WI38 (cell line): ENCODE results near the gene NOP56.

ENCODE experiments used
- H3K4me3 ChIP-seq: 2 replicates; pipeline ENCODE4 v1.5.1; 2011; ENCODE audit warnings: low read depth, mild to moderate bottlenecking, control low read depth, low read length
- TF ChIP-seq, protein P1 (sequence below): IDR thresholded peaks from 2 replicates; pipeline ENCODE4 v1.5.1; 2012; ENCODE audit warnings: low read depth, mild to moderate bottlenecking, control low read depth, low read length

Gene NOP56

DNA sequence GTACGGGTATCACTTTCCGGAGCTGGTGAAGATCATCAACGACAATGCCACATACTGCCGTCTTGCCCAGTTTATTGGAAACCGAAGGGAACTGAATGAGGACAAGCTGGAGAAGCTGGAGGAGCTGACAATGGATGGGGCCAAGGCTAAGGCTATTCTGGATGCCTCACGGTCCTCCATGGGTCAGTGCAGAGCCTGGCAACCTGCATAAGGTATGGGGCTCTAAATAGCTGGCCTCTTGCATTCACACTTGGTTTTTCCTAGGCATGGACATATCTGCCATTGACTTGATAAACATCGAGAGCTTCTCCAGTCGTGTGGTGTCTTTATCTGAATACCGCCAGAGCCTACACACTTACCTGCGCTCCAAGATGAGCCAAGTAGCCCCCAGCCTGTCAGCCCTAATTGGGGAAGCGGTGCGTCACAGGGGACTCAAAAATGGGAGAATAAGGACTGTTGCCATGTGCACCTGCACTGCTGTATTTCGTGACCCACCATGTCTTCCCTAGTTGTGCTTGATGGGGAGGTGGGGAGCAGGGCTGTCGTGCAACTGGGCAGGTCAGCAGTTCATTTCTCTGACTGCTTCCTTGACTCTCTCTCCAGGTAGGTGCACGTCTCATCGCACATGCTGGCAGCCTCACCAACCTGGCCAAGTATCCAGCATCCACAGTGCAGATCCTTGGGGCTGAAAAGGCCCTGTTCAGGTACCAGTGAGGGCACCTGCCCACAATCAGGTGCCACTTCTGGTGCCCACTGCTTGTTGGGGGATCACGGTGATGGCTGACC lies 3.1 kb downstream of the NOP56 start:
- H3K4me3 ChIP-seq: no peak overlapping the region

DNA sequence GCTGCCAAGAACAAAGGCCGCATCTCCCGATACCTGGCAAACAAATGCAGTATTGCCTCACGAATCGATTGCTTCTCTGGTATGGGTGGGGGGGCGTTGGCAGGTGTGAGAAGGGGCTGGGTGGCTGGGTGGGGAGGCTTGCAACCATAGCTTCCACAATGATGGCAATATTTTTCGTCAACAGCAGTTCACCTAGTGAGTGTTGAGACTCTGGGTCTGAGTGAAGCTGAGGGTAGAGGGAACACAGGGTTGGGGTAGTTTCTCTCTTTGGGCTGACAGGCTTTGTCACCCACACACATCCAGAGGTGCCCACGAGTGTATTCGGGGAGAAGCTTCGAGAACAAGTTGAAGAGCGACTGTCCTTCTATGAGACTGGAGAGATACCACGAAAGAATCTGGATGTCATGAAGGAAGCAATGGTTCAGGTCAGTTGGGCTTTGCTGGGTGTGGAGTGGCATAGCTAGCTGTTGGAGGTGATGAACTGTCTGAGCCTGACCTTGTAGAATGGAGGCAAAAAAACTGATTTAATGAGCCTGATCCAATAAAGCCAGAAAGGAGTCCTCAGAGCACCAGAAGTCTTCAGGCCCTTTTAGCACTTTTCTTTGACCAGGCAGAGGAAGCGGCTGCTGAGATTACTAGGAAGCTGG lies 4.2 kb downstream of the NOP56 start:
- no peak overlapping the region for H3K4me3 ChIP-seq
- TF ChIP-seq, protein P1, sequence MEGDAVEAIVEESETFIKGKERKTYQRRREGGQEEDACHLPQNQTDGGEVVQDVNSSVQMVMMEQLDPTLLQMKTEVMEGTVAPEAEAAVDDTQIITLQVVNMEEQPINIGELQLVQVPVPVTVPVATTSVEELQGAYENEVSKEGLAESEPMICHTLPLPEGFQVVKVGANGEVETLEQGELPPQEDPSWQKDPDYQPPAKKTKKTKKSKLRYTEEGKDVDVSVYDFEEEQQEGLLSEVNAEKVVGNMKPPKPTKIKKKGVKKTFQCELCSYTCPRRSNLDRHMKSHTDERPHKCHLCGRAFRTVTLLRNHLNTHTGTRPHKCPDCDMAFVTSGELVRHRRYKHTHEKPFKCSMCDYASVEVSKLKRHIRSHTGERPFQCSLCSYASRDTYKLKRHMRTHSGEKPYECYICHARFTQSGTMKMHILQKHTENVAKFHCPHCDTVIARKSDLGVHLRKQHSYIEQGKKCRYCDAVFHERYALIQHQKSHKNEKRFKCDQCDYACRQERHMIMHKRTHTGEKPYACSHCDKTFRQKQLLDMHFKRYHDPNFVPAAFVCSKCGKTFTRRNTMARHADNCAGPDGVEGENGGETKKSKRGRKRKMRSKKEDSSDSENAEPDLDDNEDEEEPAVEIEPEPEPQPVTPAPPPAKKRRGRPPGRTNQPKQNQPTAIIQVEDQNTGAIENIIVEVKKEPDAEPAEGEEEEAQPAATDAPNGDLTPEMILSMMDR: no peak

More for the DNA sequence above, 3.1 kb downstream of the NOP56 start:
- TF ChIP-seq, protein P1: no peak

DNA sequence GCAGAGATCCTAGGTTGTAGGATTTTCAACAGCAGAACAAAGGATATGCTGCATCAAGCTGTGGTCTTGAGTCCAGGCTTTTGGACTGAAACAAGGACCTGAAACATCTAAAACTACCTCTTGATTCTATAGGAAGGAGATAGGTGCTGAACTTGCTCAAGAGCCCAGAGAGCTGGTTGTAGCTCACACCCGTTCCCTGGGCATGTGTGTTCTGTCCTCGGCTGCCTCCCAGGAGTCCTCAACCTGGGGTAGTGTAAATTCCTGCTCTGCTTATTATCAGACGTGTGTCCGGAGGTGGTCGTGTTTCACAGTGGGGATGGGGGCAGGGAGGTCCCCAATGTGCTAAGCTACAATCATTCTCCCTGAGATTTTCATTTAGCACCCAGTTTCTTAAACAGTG lies 4.8 kb downstream of the NOP56 start:
- TF ChIP-seq, protein P1: no peak
- no peak overlapping the region for H3K4me3 ChIP-seq

DNA sequence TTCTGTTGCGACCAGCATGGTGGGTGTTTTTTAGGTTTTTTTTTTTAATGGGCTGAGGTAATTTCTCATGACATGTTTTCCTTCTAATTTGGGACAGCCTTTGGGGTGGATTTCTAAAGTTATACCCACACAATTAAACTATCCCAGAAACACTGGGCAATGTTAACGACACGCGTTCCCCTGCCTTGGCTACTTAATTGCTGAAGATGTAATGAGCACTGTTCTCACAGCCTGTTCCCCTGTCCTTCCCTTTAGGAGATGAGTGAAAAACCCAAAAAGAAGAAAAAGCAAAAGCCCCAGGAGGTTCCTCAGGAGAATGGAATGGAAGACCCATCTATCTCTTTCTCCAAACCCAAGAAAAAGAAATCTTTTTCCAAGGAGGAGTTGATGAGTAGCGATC lies 5.2 kb downstream of the NOP56 start:
- TF ChIP-seq, protein P1: no peak
- H3K4me3 ChIP-seq: no peak overlapping the region

DNA sequence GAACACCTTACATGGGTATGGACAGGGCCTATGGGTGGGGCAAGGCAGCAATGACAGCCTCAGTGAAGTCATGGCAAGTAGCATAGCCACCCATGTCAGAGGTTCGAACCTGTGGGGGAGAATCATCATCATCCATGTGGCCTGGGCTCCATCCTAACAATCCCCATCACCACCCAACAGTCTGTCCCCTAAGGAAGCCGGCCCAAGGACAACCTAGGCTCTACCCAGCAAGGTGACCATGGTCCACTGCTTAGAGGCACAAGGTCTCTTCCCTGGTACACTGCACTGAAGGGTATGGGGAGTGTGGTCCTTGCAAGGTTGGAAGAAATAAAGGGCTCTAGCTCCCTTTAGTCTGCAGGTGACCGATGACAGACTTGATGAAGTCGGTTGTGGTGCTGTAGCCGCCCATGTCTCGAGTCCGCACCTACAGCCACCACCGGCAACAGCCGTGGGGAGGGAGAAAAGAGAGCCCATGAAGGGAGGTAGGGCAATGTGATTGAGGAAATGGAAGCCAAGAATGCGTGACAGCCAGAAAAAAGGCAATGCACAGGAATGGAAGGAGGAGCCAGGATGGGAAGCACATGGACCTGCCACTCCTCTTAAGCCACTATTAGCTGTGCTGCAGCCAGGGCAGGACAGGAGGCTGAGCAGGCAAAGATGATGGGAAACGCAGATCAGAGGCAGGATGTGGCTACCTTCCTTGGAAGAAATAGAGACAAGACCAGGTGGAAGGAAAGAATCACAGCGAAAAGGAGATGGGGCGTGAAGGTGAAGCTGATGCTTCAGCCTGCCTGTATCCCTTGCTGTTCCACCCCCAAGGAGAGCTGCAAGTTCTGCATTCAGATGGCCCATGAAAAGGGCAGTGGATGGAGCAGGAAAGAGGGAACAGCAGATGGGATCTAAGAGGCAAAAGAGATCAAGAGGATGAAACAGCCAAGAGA lies 6.3 kb downstream of the NOP56 start:
- TF ChIP-seq, protein P1: no peak
- no peak overlapping the region for H3K4me3 ChIP-seq

DNA sequence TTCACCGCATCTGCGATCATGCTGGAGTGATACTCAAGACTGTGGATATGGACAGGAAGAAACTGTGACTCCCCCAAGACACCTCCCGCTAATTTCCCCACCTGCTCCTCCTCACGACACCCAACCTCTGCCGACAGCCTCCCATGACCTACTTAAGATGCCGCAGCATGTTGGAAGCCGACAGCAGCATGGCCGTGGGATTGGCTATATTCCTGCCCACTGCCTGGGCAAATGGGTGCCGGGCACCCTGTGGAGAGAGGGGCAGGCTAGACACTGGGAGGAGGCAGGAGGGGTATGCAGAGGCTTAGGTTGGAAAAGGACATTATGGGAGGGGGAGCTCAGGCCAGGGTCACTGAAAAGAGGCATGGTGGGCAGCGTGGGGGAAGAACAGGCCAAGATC lies 7.1 kb downstream of the NOP56 start:
- TF ChIP-seq, protein P1: no peak
- no peak overlapping the region for H3K4me3 ChIP-seq
